SH-SY5Y (cell line): ENCODE measurements around the gene HS3ST3B1.

Source experiments
- GATA2 ChIP-seq: IDR thresholded peaks from 2 replicates; pipeline ENCODE4 v1.6.1; 2011; ENCODE audit warnings: mild to moderate bottlenecking, low read depth, low read length
- GATA3 ChIP-seq: IDR thresholded peaks from 2 replicates; pipeline ENCODE4 v1.6.1; 2011; ENCODE audit warnings: low read depth, mild to moderate bottlenecking, low read length, moderate library complexity

- TF ChIP-seq GATA3 = no peak
- no peak for TF ChIP-seq GATA2
Measured at GRCh38 chr17:14320098-14320497, 19.2 kb downstream of the HS3ST3B1 start.
